Measurements from ENCODE around the gene SNX2.
A peak's percentile ranks its signal among the peaks of the same experiment; 100 is the strongest.
"Not testable (repeated sequence)": the region's sequence is repeated elsewhere in the genome, so short reads cannot be mapped to it uniquely, and the experiment has no call there.

Gene SNX2

DNA sequence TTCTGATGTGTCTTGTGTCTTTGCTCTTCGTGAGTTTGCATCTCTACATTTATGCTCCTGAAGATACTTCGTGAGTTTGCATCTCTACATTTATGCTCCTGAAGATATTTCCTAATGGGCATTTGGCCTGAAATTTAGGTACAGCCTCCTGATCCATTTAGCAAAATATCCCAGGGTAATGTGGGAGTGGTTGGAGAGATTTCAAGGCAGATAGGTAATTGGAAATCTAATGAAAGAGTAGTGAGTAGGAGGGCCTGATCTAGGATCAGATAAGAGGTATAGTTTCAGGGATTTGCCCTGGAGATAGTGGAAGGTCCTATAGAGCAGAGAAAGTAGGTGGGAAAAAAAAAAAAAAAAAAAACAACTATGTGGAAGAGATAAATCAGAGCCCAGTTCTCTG is 14.6 kb upstream of the SNX2 start:
- H3K79me2 ChIP-seq (ENCODE audit: insufficient read depth, low read length): no peaks in the 10 kb centered on the region
- H3K4me3 ChIP-seq (ENCODE audit: low read length, poor library complexity, severe bottlenecking): no peak overlapping the region
- H3K9me3 ChIP-seq (ENCODE audit: insufficient read depth, low read depth, low read length): no peaks in the 10 kb centered on the region
- no peak overlapping the region for H3K4me2 ChIP-seq (ENCODE audit: low read depth, low read length, poor library complexity, severe bottlenecking)
- no peaks in the 10 kb centered on the region for H3K36me3 ChIP-seq (ENCODE audit: insufficient read depth, low read length)
- no peaks in the 10 kb centered on the region for H3K9me2 ChIP-seq (replicated peaks; ENCODE audit: low read depth, low read length)
- no peaks in the 10 kb centered on the region for H3F3A ChIP-seq (ENCODE audit: low read depth)
- TF ChIP-seq EZH2phosphoT487 (IDR thresholded peaks at IDR 0.05; ENCODE audit: borderline replicate concordance): no peak
- TF ChIP-seq, protein P1, sequence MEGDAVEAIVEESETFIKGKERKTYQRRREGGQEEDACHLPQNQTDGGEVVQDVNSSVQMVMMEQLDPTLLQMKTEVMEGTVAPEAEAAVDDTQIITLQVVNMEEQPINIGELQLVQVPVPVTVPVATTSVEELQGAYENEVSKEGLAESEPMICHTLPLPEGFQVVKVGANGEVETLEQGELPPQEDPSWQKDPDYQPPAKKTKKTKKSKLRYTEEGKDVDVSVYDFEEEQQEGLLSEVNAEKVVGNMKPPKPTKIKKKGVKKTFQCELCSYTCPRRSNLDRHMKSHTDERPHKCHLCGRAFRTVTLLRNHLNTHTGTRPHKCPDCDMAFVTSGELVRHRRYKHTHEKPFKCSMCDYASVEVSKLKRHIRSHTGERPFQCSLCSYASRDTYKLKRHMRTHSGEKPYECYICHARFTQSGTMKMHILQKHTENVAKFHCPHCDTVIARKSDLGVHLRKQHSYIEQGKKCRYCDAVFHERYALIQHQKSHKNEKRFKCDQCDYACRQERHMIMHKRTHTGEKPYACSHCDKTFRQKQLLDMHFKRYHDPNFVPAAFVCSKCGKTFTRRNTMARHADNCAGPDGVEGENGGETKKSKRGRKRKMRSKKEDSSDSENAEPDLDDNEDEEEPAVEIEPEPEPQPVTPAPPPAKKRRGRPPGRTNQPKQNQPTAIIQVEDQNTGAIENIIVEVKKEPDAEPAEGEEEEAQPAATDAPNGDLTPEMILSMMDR (conservative IDR thresholded peaks at IDR 0.05; ENCODE audit: low read length): no peak
- no peak overlapping the region for H3K9ac ChIP-seq (ENCODE audit: low read depth, low read length, poor library complexity, severe bottlenecking)
- H4K20me1 ChIP-seq (ENCODE audit: insufficient read depth, low read length, poor library complexity, severe bottlenecking): no peaks in the 10 kb centered on the region
- no peaks in the 10 kb centered on the region for H3K27me3 ChIP-seq (ENCODE audit: insufficient read depth, low read length, poor library complexity, severe bottlenecking)
- peaks cover 8% of the 10 kb centered on the region for H3K4me1 ChIP-seq (ENCODE audit: insufficient read depth, low read length, poor library complexity, severe bottlenecking)
- no peak overlapping the region for H2AFZ ChIP-seq (ENCODE audit: low read length)

DNA sequence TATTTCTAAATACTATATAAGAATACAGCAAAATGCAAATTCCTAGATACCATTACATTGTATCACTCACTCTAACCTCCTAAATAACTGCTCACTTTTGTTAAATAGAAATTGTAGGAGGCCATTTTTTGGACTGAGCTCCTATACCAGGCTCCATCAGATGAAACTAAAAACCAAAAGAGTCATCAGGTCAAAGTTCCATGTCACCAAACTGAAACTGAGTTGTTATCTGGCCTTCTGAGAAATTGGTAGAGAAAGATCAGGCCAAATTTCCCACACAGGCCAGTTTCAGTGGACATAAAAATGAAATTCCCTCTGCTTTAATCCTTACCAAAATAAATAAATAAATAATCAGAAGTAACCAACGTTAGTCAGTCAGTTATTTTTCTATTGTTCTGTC is 13.8 kb upstream of the SNX2 start:
- Histone ChIP-seq H3K36me3 (ENCODE audit: insufficient read depth, low read length) (no peaks in the 10 kb centered on the region), H3K9me3 (ENCODE audit: insufficient read depth, low read depth, low read length) (no peaks in the 10 kb centered on the region), H4K20me1 (ENCODE audit: insufficient read depth, low read length, poor library complexity, severe bottlenecking) (no peaks in the 10 kb centered on the region), H3K4me2 (ENCODE audit: low read depth, low read length, poor library complexity, severe bottlenecking) (no peak overlapping the region), H3K4me1 (ENCODE audit: insufficient read depth, low read length, poor library complexity, severe bottlenecking) (peaks cover 6% of the 10 kb centered on the region), H3K4me3 (ENCODE audit: low read length, poor library complexity, severe bottlenecking) (no peak overlapping the region), H2AFZ (ENCODE audit: low read length) (0 out of 2 replicates have a peak overlapping the region, but pooled peaks have one; percentile 36), H3K9ac (ENCODE audit: low read depth, low read length, poor library complexity, severe bottlenecking) (no peak overlapping the region), H3K27me3 (ENCODE audit: insufficient read depth, low read length, poor library complexity, severe bottlenecking) (no peaks in the 10 kb centered on the region), H3F3A (ENCODE audit: low read depth) (no peaks in the 10 kb centered on the region), H3K79me2 (ENCODE audit: insufficient read depth, low read length) (no peaks in the 10 kb centered on the region), H3K9me2 (replicated peaks; ENCODE audit: low read depth, low read length) (no peaks in the 10 kb centered on the region)
- TF ChIP-seq EZH2phosphoT487 (IDR thresholded peaks at IDR 0.05; ENCODE audit: borderline replicate concordance): no peak
- TF ChIP-seq, protein P1 (conservative IDR thresholded peaks at IDR 0.05; ENCODE audit: low read length): no peak

DNA sequence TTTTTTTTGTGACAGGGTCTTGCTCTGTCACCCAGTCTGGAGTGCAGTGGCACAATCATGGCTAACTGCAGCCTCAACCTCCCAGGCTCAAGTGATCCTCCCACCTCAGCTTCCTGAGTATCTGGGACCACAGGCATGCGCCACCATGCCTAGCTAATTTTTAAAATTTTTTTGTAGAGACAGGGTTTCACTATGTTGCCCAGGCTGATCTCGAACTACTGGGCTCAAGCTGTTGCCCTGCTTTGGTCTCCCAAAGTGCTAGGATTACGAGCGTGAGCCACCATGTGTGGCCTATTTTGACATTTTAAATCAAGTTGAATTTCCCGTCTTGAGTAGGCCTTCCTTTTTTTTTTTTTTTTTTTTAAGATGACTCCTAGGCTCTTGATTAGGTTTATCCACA is 13.0 kb upstream of the SNX2 start:
- not testable (repeated sequence) for H3K79me2 ChIP-seq (ENCODE audit: insufficient read depth, low read length); H3K9ac ChIP-seq (ENCODE audit: low read depth, low read length, poor library complexity, severe bottlenecking); H4K20me1 ChIP-seq (ENCODE audit: insufficient read depth, low read length, poor library complexity, severe bottlenecking); H3K9me3 ChIP-seq (ENCODE audit: insufficient read depth, low read depth, low read length); H3K36me3 ChIP-seq (ENCODE audit: insufficient read depth, low read length); H3K4me2 ChIP-seq (ENCODE audit: low read depth, low read length, poor library complexity, severe bottlenecking); H2AFZ ChIP-seq (ENCODE audit: low read length); H3K9me2 ChIP-seq (replicated peaks; ENCODE audit: low read depth, low read length); H3F3A ChIP-seq (ENCODE audit: low read depth); H3K4me3 ChIP-seq (ENCODE audit: low read length, poor library complexity, severe bottlenecking); H3K4me1 ChIP-seq (ENCODE audit: insufficient read depth, low read length, poor library complexity, severe bottlenecking); H3K27me3 ChIP-seq (ENCODE audit: insufficient read depth, low read length, poor library complexity, severe bottlenecking)

DNA sequence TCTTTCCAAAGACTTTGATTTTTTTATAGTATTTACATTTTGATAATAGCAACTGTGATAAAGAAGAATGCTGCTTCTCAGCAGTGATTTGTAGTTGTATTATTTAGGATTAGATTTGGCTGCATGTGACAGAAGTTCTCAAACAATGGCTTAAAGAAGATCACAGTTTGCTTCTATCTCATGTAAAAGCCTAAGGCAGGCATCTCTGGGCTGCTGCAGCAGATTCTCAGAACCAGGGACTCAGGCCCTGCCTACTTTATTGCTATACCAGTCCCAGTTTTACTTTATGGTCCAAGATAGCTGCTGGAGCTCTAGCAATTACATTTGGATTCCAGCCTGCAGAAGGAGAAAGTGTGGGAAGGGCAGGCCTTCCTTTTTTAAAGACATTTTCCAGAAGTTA is 8.8 kb upstream of the SNX2 start:
- H3K79me2 ChIP-seq (ENCODE audit: insufficient read depth, low read length): no peaks in the 10 kb centered on the region
- H3K9me3 ChIP-seq (ENCODE audit: insufficient read depth, low read depth, low read length): no peaks in the 10 kb centered on the region
- H3K36me3 ChIP-seq (ENCODE audit: insufficient read depth, low read length): no peaks in the 10 kb centered on the region
- no peaks in the 10 kb centered on the region for H3F3A ChIP-seq (ENCODE audit: low read depth)
- no peak overlapping the region for H3K9ac ChIP-seq (ENCODE audit: low read depth, low read length, poor library complexity, severe bottlenecking)
- no peaks in the 10 kb centered on the region for H4K20me1 ChIP-seq (ENCODE audit: insufficient read depth, low read length, poor library complexity, severe bottlenecking)
- H2AFZ ChIP-seq (ENCODE audit: low read length): no peak overlapping the region
- no peak overlapping the region for H3K4me2 ChIP-seq (ENCODE audit: low read depth, low read length, poor library complexity, severe bottlenecking)
- TF ChIP-seq, protein P1 (conservative IDR thresholded peaks at IDR 0.05; ENCODE audit: low read length): no peak
- no peak for TF ChIP-seq EZH2phosphoT487 (IDR thresholded peaks at IDR 0.05; ENCODE audit: borderline replicate concordance)
- H3K27me3 ChIP-seq (ENCODE audit: insufficient read depth, low read length, poor library complexity, severe bottlenecking): no peaks in the 10 kb centered on the region
- H3K9me2 ChIP-seq (replicated peaks; ENCODE audit: low read depth, low read length): no peaks in the 10 kb centered on the region
- H3K4me1 ChIP-seq (ENCODE audit: insufficient read depth, low read length, poor library complexity, severe bottlenecking): no peaks in the 10 kb centered on the region
- no peak overlapping the region for H3K4me3 ChIP-seq (ENCODE audit: low read length, poor library complexity, severe bottlenecking)

Data from Loucy (cell line).